HepG2 (cell line): Measurements from ENCODE around the gene EVA1A. TPM values are rescaled to one million over a fixed set of nuclear protein-coding genes. Genes with fewer than 3 reads are reported as not detected.

ENCODE experiments used
- ATAC-seq: fragments of 200-7000 bp; cut with Tn5 transposase; 3 replicates; pipeline ENCODE4 v1.9.1; 2020; ENCODE audit warnings: mild to moderate bottlenecking, moderate library complexity
- BruUV-seq: library from RNA; stranded (reverse); fragments of 400-500 nt; replicated peaks from 2 replicates; lab custom pipeline; 2021; lab: Mats Ljungman, UMichigan
- CTCF ChIA-PET: fragments of 300-600 bp; formaldehyde crosslinking; extraction: SDS; loops from one replicate; lab custom pipeline; 2021; ENCODE audit warnings: low total read pairs, inconsistent platforms, low intra/inter-chr PET ratio; lab: Yijun Ruan, JAX
- POLR2A ChIA-PET: fragments of 350-600 bp; sonication (Branson Sonifier 250); formaldehyde crosslinking; loops from one replicate; lab custom pipeline; 2020; ENCODE audit warnings: antibody characterized with exemption, inconsistent platforms; lab: Yijun Ruan, JAX
- DNase-seq: peaks from one replicate; pipeline ENCODE4 v3.0.0-alpha.2; 2015; ENCODE audit warnings: low spot score
- FAIRE-seq: peaks from 3 replicates; lab custom pipeline; 2011; peaks lifted over from hg19 to GRCh38; lab: Jason Lieb, UNC
- H2AFZ ChIP-seq: one replicate; pipeline ENCODE4 v1.6.1; 2011; ENCODE audit warnings: low read length, inconsistent platforms
- H3K27ac ChIP-seq: fragments of 300-600 bp; 3 replicates; pipeline ENCODE4 v1.8.0; 2011; ENCODE audit warnings: mixed run types, mild to moderate bottlenecking, mixed read lengths, low read length, inconsistent platforms; ENCODE audit not compliant: insufficient read depth; ENCODE audit errors: extremely low read length
- H3K27me3 ChIP-seq, 2 experiments: fragments of 200-600 bp in 1 of 2; 2 replicates in 1 of 2; 3 replicates in 1 of 2; pipeline versions ENCODE4 v1.6.0 to v1.8.0; 2011; ENCODE audit warnings: low read length in 2 of 2, mild to moderate bottlenecking in 2 of 2, moderate library complexity in 2 of 2, inconsistent platforms in 1 of 2; ENCODE audit not compliant: insufficient read depth in 2 of 2, control insufficient read depth in 1 of 2
- H3K36me3 ChIP-seq, 2 experiments: fragments of 200-600 bp in 1 of 2; replicated peaks in 1 of 2; 2 replicates in 1 of 2; 3 replicates in 1 of 2; pipeline versions ENCODE4 v1.5.1 to v1.8.0; 2011; ENCODE audit warnings: low read length in 2 of 2, inconsistent platforms in 1 of 2; ENCODE audit not compliant: insufficient read depth in 2 of 2, control insufficient read depth in 1 of 2
- H3K4me1 ChIP-seq: 2 replicates; pipeline ENCODE4 v1.5.1; 2012; ENCODE audit warnings: low read length, inconsistent platforms; ENCODE audit not compliant: insufficient read depth
- H3K4me2 ChIP-seq: 2 replicates; pipeline ENCODE4 v1.6.0; 2011; ENCODE audit warnings: low read depth, low read length, inconsistent platforms
- H3K4me3 ChIP-seq, 3 experiments: fragments of 200-600 bp in 1 of 3; sonication (generic), shearing (Covaris generic) in 1 of 3; replicated peaks in 1 of 3; 2 replicates each; pipeline ENCODE4 v1.5.1; 2011 to 2016; ENCODE audit warnings: low read length in 3 of 3, inconsistent platforms in 2 of 3, low read depth in 2 of 3, mild to moderate bottlenecking in 2 of 3, control low read depth in 1 of 3, mixed read lengths in 1 of 3; ENCODE audit not compliant: insufficient read depth in 1 of 3
- H3K79me2 ChIP-seq: one replicate; pipeline ENCODE4 v1.6.1; 2011; ENCODE audit warnings: low read length, inconsistent platforms; ENCODE audit not compliant: insufficient read depth
- H3K9ac ChIP-seq: 2 replicates; pipeline ENCODE4 v1.6.0; 2011; ENCODE audit warnings: mild to moderate bottlenecking, low read depth, low read length, inconsistent platforms; ENCODE audit not compliant: insufficient read depth
- H3K9me3 ChIP-seq: 2 replicates; pipeline ENCODE4 v1.5.1; 2012; ENCODE audit warnings: mild to moderate bottlenecking, low read length
- H4K20me1 ChIP-seq: 2 replicates; pipeline ENCODE4 v1.6.0; 2011; ENCODE audit warnings: inconsistent platforms, mild to moderate bottlenecking, low read length, moderate library complexity; ENCODE audit not compliant: insufficient read depth
- CSRNP1 ChIP-seq: sonication (generic); formaldehyde crosslinking; IDR thresholded peaks from 2 replicates; pipeline ENCODE4 v1.8.1; 2023; ENCODE audit warnings: mild to moderate bottlenecking, missing genetic modification reagents
- HNRNPK ChIP-seq: fragments of 200-400 bp; formaldehyde crosslinking; IDR thresholded peaks from 2 replicates; pipeline ENCODE4 v1.6.1; 2018; ENCODE audit warnings: low read length, low read depth, moderate library complexity, mild to moderate bottlenecking; ENCODE audit not compliant: poor library complexity, severe bottlenecking
- NR0B2 ChIP-seq: sonication (generic); formaldehyde crosslinking; IDR thresholded peaks from 2 replicates; pipeline ENCODE4 v1.4.0; 2020; ENCODE audit warnings: mild to moderate bottlenecking, missing genetic modification reagents
- PHB2 ChIP-seq: fragments of 450-650 bp; IDR thresholded peaks from 2 replicates; pipeline ENCODE4 v1.6.1; 2018; ENCODE audit not compliant: partially characterized antibody
- SSRP1 ChIP-seq: IDR thresholded peaks from 2 replicates; pipeline ENCODE4 v1.6.1; 2016; ENCODE audit warnings: control low read depth
- ZNF33B ChIP-seq: sonication (generic); formaldehyde crosslinking; IDR thresholded peaks from 2 replicates; pipeline ENCODE4 v1.5.1; 2020; ENCODE audit warnings: mild to moderate bottlenecking, missing genetic modification reagents
- ZNF512 ChIP-seq: sonication (generic); formaldehyde crosslinking; IDR thresholded peaks from 2 replicates; pipeline ENCODE4 v1.4.0; 2020; ENCODE audit warnings: mild to moderate bottlenecking, missing genetic modification reagents
- WGBS: methylation state at CpG from one replicate; pipeline ENCODE4 v1.1.6; 2017; ENCODE audit warnings: low lambda C conversion rate; 5-methylcytosine and 5-hydroxymethylcytosine counted together
- in situ Hi-C: cut with HindIII; loops from 2 replicates; pipeline ENCODE4 v1.10.0; 2017; ENCODE audit warnings: low pct_unique_long_range_greater_than_20kb; ENCODE audit not compliant: extremely low pct_ligation_motif_present
- intact Hi-C: fragments of 100-400 bp; cut with micrococcal nuclease; formaldehyde crosslinking; loops from one replicate; pipeline ENCODE4 v1.10.0; 2022; ENCODE audit not compliant: unreplicated experiment
- polyA plus RNA-seq, 8 experiments: library from polyadenylated mRNA; depleted of rRNA in 3 of 8; stranded (reverse) in 7 of 8; unstranded in 1 of 8; fragments of >200 nt; fragmentation: Illumina TruSeq in 4 of 8; extraction: Trizol in 4 of 8; gene quantifications; 2 replicates each; pipeline versions ENCODE4 v1.2.1 to v1.2.3, GENCODE V29; 2011 to 2016; ENCODE audit warnings: low read depth in 4 of 8, missing spikeins in 1 of 8, mixed read lengths in 1 of 8; ENCODE audit not compliant: insufficient read depth in 1 of 8
- total RNA-seq, 5 experiments: library from RNA; depleted of rRNA; stranded (reverse); fragments of >200 nt; fragmentation: Illumina TruSeq; extraction: Trizol; gene quantifications; 2 replicates each; pipeline ENCODE4 v1.2.3, GENCODE V29; 2016; ENCODE audit warnings: low read depth in 1 of 5

The EVA1A gene
- total and polyA plus RNA-seq, 2 of the 13 experiments (the other 11 are each of a cell fraction or from before 2014, with no cell fraction given), result 57.5 to 57.8 TPM

DNA sequence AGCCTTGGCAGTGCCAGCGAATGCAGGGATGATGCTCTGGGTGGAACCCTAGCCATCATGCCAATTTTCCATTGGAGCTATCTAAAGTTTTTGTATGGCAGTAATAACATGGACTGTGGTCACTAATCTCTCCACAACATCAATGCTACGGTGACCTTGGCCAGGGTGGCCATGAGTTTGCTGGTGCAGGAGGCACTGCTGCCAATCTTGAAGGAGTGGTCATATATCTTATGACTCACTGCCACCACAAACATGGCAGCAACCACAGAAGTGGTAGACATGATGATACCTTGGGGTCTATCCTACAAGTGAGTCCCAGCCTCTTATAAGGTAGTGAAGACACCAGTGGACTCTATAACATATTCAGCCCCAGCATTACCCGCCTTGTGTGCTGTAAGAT is 104.6 kb downstream of the EVA1A start (continued):
- TF ChIP-seq CSRNP1 (CRISPR knock-in tag), result no peak
- no peak for TF ChIP-seq SSRP1 (CRISPR knock-in tag)
- TF ChIP-seq PHB2, result no peak
- no peak for TF ChIP-seq ZNF512 (CRISPR knock-in tag)
- no peak for TF ChIP-seq ZNF33B (CRISPR knock-in tag)

- H3K4me1 ChIP-seq, result peaks cover 2% of the 10 kb centered on the region; the same call in 1 of the 2 replicates
- H3K9me3 ChIP-seq, result no peaks in the 10 kb centered on the region
- no peaks in the 10 kb centered on the region for H3K27me3 ChIP-seq
- H4K20me1 ChIP-seq, result no peaks in the 10 kb centered on the region
- 90% methylated on average over 2 of the region's 2 CpGs for WGBS
- TF ChIP-seq NR0B2 (no peak), HNRNPK (peak; percentile 24)
- ATAC-seq (no peak), DNase-seq (no peak), FAIRE-seq (no peak)
- no TSS peak for BruUV-seq
- no peak overlapping the region for H3K4me2 ChIP-seq
- H3K79me2 ChIP-seq, result no peaks in the 10 kb centered on the region
- H3K4me3 ChIP-seq, result no peak overlapping the region
- POLR2A ChIA-PET, result no interaction called here
- intact Hi-C loops, result no loop called here
- no peak overlapping the region for H3K27ac ChIP-seq
- no peaks in the 10 kb centered on the region for H3K36me3 ChIP-seq
- in situ Hi-C loops, result no loop called here
- CTCF ChIA-PET, result no interaction called here
- H3K9ac ChIP-seq, result no peak overlapping the region
- no peak overlapping the region for H2AFZ ChIP-seq
These were observed 106.5 kb downstream of the EVA1A start for GRCh38 chr2:75454241-75454620.
